OCI-LY7 (cell line): ENCODE measurements around the gene SMYD3. TPM values are rescaled to one million over a fixed set of nuclear protein-coding genes. Genes with fewer than 3 reads are reported as not detected.

Experiments
- BruUV-seq: library from RNA; stranded (reverse); fragments of 400-500 nt; replicated peaks from 2 replicates; lab custom pipeline; 2021; lab: Mats Ljungman, UMichigan
- CTCF ChIA-PET: fragments of 300-600 bp; sonication (Branson Sonifier 250); formaldehyde crosslinking; loops from one replicate; lab custom pipeline; 2022; ENCODE audit warnings: antibody characterized with exemption; ENCODE audit not compliant: unreplicated experiment; lab: Charles Lee
- POLR2A ChIA-PET: fragments of 300-600 bp; sonication (Branson Sonifier 250); formaldehyde crosslinking; loops from one replicate; lab custom pipeline; 2022; ENCODE audit warnings: antibody characterized with exemption; lab: Charles Lee
- DNase-seq: peaks from one replicate; pipeline ENCODE4 v3.0.0-alpha.2; 2015; ENCODE audit warnings: low spot score
- H2AFZ ChIP-seq: fragments of 200-600 bp; sonication (generic), shearing (Covaris generic); 2 replicates; pipeline ENCODE4 v1.6.1; 2014; ENCODE audit warnings: mild to moderate bottlenecking, antibody characterized with exemption, low read length, moderate library complexity
- H3K27ac ChIP-seq: fragments of 200-600 bp; sonication (generic); 2 replicates; pipeline ENCODE4 v1.5.1; 2014; ENCODE audit warnings: mixed run types, low read depth, mild to moderate bottlenecking, moderate library complexity, low read length, inconsistent platforms; ENCODE audit not compliant: poor library complexity, severe bottlenecking
- H3K36me3 ChIP-seq: fragments of 200-600 bp; sonication (generic); 2 replicates; pipeline ENCODE4 v1.6.1; 2014; ENCODE audit warnings: mild to moderate bottlenecking, antibody characterized with exemption, low read length, moderate library complexity, mixed read lengths; ENCODE audit not compliant: insufficient read depth
- H3K4me1 ChIP-seq: fragments of 200-600 bp; sonication (generic); 2 replicates; pipeline ENCODE4 v1.5.1; 2014; ENCODE audit warnings: mild to moderate bottlenecking, low read length; ENCODE audit not compliant: insufficient read depth, poor library complexity, severe bottlenecking
- H3K4me2 ChIP-seq: fragments of 200-600 bp; sonication (generic); 2 replicates; pipeline ENCODE4 v1.6.1; 2014; ENCODE audit warnings: mild to moderate bottlenecking, low read length
- H3K4me3 ChIP-seq: fragments of 200-600 bp; sonication (generic); 2 replicates; pipeline ENCODE4 v1.5.1; 2014; ENCODE audit warnings: mild to moderate bottlenecking, low read depth, low read length; ENCODE audit not compliant: poor library complexity, severe bottlenecking
- H3K79me2 ChIP-seq: fragments of 200-600 bp; sonication (generic); 2 replicates; pipeline ENCODE4 v1.6.1; 2016; ENCODE audit warnings: low read depth, mild to moderate bottlenecking, low read length, moderate library complexity, mixed read lengths; ENCODE audit not compliant: insufficient read depth
- H3K9me2 ChIP-seq: fragments of 200-600 bp; sonication (generic); 2 replicates; pipeline ENCODE4 v1.6.1; 2016; ENCODE audit warnings: mild to moderate bottlenecking, low read length, mixed read lengths; ENCODE audit not compliant: insufficient read depth
- H3K9me3 ChIP-seq: fragments of 200-600 bp; sonication (generic); 2 replicates; pipeline ENCODE4 v1.6.1; 2014; ENCODE audit warnings: mild to moderate bottlenecking, mixed run types, low read length, mixed read lengths
- H4K20me1 ChIP-seq: fragments of 200-600 bp; sonication (generic); 2 replicates; pipeline ENCODE4 v1.6.1; 2014; ENCODE audit warnings: mild to moderate bottlenecking, antibody characterized with exemption, low read length, moderate library complexity, mixed read lengths; ENCODE audit not compliant: insufficient read depth
- EZH2phosphoT487 ChIP-seq: fragments of 200-600 bp; sonication (generic); IDR thresholded peaks from 2 replicates; pipeline ENCODE4 v1.6.1; 2018; ENCODE audit warnings: low read depth, borderline replicate concordance, mild to moderate bottlenecking, mixed run types, antibody characterized with exemption, low read length, moderate library complexity, mixed read lengths
- intact Hi-C: fragments of 100-400 bp; cut with micrococcal nuclease; formaldehyde crosslinking; loops from one replicate; pipeline ENCODE4 v1.10.0; 2022; ENCODE audit not compliant: unreplicated experiment
- total RNA-seq, 2 experiments: library from RNA; depleted of rRNA in 1 of 2; stranded (reverse); fragments of >200 nt in 1 of 2; shearing (Covaris generic) in 1 of 2; gene quantifications; 2 replicates each; pipeline ENCODE4 v1.2.3, GENCODE V29; 2014 to 2022
- TF ChIP-seq, protein P1 (sequence below): fragments of 200-600 bp; sonication (generic); conservative IDR thresholded peaks from 2 replicates; pipeline ENCODE4 v1.5.1; 2014; ENCODE audit warnings: mild to moderate bottlenecking, antibody characterized with exemption, low read length, moderate library complexity, mixed read lengths

Gene SMYD3
- total RNA-seq, 2 experiments from 2014 or later, result 28.9 to 34.5 TPM

DNA sequence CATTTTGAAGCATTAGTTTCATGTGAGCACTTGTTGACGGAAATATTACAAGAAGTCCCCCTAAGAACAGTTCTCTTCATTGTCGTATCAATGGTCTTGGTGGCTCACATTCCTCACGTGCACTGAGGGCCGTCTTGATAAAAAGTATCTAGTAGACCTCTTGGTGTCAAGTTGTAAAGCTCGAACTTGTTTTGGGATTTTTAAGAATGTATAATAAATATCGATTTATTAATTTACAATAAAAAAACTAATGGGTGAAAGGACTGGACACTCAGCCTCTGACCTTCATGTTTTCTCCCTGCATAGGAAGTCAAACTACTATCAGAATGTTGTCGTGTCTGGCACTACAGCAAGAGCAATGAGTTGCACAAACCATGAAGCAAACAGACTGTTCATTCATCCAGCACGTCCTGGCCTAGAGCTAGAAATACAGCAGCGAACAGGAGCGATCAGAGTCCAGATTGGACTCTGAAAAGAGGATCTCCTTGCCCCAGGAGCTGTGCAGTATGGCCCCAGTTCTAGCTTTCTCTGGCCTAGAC is 319.2 kb downstream of the SMYD3 start:
- Histone ChIP-seq H2AFZ (no peak overlapping the region), H3K4me3 (no peak overlapping the region), H3K9me3 (no peaks in the 10 kb centered on the region), H3K4me2 (no peak overlapping the region), H4K20me1 (no peaks in the 10 kb centered on the region), H3K36me3 (no peaks in the 10 kb centered on the region), H3K4me1 (no peaks in the 10 kb centered on the region), H3K79me2 (no peaks in the 10 kb centered on the region), H3K9me2 (no peaks in the 10 kb centered on the region), H3K27ac (no peak overlapping the region)
- DNase-seq, result no peak
- no TSS peak for BruUV-seq
- intact Hi-C loops, result no loop called here
- ChIA-PET CTCF (no interaction called here), POLR2A (interaction anchor here (0.7 to 1.2 kb wide), 2 partner anchors 17 to 44 kb away, joined by 3 read pairs; no protein-coding TSS in a partner anchor)
- TF ChIP-seq, protein P1, sequence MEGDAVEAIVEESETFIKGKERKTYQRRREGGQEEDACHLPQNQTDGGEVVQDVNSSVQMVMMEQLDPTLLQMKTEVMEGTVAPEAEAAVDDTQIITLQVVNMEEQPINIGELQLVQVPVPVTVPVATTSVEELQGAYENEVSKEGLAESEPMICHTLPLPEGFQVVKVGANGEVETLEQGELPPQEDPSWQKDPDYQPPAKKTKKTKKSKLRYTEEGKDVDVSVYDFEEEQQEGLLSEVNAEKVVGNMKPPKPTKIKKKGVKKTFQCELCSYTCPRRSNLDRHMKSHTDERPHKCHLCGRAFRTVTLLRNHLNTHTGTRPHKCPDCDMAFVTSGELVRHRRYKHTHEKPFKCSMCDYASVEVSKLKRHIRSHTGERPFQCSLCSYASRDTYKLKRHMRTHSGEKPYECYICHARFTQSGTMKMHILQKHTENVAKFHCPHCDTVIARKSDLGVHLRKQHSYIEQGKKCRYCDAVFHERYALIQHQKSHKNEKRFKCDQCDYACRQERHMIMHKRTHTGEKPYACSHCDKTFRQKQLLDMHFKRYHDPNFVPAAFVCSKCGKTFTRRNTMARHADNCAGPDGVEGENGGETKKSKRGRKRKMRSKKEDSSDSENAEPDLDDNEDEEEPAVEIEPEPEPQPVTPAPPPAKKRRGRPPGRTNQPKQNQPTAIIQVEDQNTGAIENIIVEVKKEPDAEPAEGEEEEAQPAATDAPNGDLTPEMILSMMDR, result no peak
- TF ChIP-seq EZH2phosphoT487, result no peak

DNA sequence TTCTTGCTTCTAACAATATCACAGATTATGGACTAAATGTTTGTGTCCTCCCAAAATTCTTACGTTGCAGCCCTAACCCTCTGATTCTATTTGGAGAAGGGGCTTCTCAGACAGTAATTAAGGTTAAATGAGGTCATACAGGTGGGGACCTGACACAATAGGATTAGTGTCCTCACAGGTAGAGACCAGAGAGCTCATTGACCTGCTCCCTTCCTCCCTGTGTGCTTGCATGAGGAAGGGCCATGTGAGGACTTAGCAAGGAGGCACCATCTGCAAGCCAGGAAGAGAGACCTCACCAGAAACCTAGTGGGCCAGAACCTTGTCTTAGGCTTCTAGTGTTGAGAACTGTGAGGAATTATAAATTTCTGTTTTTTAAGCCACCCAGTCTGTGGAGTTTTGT is 322.6 kb downstream of the SMYD3 start:
- H3K9me3 ChIP-seq, result no peaks in the 10 kb centered on the region
- no peak overlapping the region for H3K27ac ChIP-seq
- no peak for TF ChIP-seq EZH2phosphoT487
- TF ChIP-seq, protein P1, result no peak
- H3K4me2 ChIP-seq, result no peak overlapping the region
- H2AFZ ChIP-seq, result no peak overlapping the region
- BruUV-seq, result no TSS peak
- no peaks in the 10 kb centered on the region for H4K20me1 ChIP-seq
- no peak overlapping the region for H3K4me3 ChIP-seq
- DNase-seq, result no peak
- CTCF ChIA-PET, result no interaction called here
- H3K79me2 ChIP-seq, result no peaks in the 10 kb centered on the region
- POLR2A ChIA-PET, result no interaction called here
- H3K36me3 ChIP-seq, result no peaks in the 10 kb centered on the region
- H3K4me1 ChIP-seq, result no peaks in the 10 kb centered on the region
- intact Hi-C loops, result no loop called here
- H3K9me2 ChIP-seq, result no peaks in the 10 kb centered on the region

DNA sequence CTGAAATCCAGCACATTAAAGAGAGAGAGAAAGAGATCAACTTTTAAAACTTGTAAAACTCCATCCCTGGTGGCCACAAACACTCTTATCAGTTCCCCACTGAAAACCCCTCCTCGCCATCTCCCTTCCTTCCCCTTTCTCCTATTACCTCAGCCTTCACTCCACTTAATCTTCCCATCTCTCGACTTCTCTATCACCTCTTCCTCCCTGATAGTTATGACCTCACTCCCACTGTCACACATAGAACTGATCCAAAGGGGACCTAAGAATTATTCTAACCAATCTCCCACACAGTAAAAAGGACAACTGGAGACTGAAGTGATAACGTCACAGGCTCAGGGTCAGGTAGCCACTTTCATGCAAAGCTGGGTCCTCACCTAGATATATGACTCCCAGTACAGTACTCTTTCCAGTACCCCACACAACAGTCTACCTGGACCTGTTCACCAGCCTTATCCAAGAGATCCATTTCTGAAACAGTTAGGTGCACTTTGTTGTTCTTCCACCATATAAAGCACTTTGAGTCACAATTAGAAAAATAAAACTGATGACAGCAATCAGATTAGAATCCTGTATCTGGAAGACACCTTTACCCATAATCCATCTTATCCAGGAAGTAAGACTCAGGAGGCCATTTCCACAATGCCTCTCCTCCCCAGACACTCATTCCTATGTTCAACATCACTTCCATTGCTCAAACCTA is 324.8 kb downstream of the SMYD3 start:
- BruUV-seq, result no TSS peak
- Histone ChIP-seq H3K79me2 (no peaks in the 10 kb centered on the region), H3K36me3 (no peaks in the 10 kb centered on the region), H3K9me3 (no peaks in the 10 kb centered on the region), H3K27ac (no peak overlapping the region), H3K4me1 (no peaks in the 10 kb centered on the region), H3K4me2 (no peak overlapping the region), H4K20me1 (no peaks in the 10 kb centered on the region), H3K4me3 (no peak overlapping the region), H2AFZ (no peak overlapping the region), H3K9me2 (no peaks in the 10 kb centered on the region)
- ChIA-PET POLR2A (no interaction called here), CTCF (no interaction called here)
- TF ChIP-seq, protein P1, result no peak
- no peak for TF ChIP-seq EZH2phosphoT487
- intact Hi-C loops, result no loop called here
- DNase-seq, result no peak
